Measurements from ENCODE around the gene KCNE4. TPM values are rescaled to one million over a fixed set of nuclear protein-coding genes. Genes with fewer than 3 reads are reported as not detected.

KCNE4 gene, protein sequence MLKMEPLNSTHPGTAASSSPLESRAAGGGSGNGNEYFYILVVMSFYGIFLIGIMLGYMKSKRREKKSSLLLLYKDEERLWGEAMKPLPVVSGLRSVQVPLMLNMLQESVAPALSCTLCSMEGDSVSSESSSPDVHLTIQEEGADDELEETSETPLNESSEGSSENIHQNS
- 1 to 10 TPM in 4 of 6 experiments, under 1 TPM in 2; 0.17 to 1.2 (median 1.1) TPM for total RNA-seq
- long read RNA-seq, result 0 reads

DNA sequence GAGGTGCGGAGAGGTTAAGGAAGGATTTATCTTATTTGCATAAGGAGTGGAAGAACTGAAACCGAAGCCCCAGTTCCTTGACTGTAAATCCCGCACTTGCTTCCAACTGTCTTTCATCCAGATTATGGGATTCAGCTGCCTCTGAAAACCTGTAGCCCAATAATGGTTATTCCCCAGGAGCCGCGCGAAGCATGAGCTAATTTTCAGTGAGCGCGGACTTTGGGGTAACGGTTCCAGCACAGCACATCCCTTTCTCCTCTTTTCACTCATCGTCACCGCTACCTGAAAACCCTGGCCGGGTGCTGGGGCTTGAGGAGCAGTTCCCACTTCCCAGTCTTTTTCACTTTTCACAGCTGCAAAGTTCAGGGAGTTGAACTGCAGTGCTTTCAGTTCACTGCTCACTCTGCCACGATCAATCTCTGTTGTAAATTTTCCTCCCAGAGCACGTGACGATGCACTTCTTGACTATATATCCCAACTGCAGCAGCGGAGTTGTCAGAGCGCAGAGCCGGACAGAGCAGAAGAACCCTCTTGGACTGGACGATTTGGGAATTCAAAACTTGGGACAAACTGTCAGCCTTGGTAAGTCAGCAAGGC lies at the start of gene KCNE4:
TSS of gene KCNE4 (plus strand) at position 498 of the 597 bp plus-strand sequence. CDS start 641 bp downstream, outside the sequence.
- DNase-seq (no peak), ATAC-seq (peak in 2 of 4 donors; percentile 42 to 48)
- peak within 1 kb of the TSS; percentile 5 to 18 (median 7) for H3K4me3 ChIP-seq
- peak within 1 kb of the TSS; percentile 43 to 63 (median 43) for H3K27ac ChIP-seq
- 38% methylated on average over 16 of the region's 19 CpGs for WGBS (ENCODE audit: insufficient coverage, low coverage, low lambda C conversion rate, missing lambda C conversion rate)
- intact Hi-C loops (cut with DNase I), result no loop called here
- TF ChIP-seq CTCF (IDR thresholded peaks at IDR 0.05), result no peak
- TF ChIP-seq POLR2A (IDR thresholded peaks at IDR 0.05), result peak; percentile 48
- H3K36me3 ChIP-seq, result no peaks in the 10 kb centered on the region
- H3K9me3 ChIP-seq, result no peaks in the 10 kb centered on the region
- no peaks in the 10 kb centered on the region for H3K4me1 ChIP-seq
- H3K27me3 ChIP-seq, result no peaks in the 10 kb centered on the region

- TF ChIP-seq POLR2A (IDR thresholded peaks at IDR 0.05) (no peak), CTCF (IDR thresholded peaks at IDR 0.05) (no peak)
- Histone ChIP-seq H3K4me3 (no peak overlapping the region), H3K27me3 (no peaks in the 10 kb centered on the region), H3K4me1 (no peaks in the 10 kb centered on the region), H3K27ac (no peak overlapping the region), H3K36me3 (no peaks in the 10 kb centered on the region), H3K9me3 (no peaks in the 10 kb centered on the region)
- WGBS (ENCODE audit: insufficient coverage, low coverage, low lambda C conversion rate, missing lambda C conversion rate), result 66% methylated on average over 3 of the region's 3 CpGs
- no peak for DNase-seq
- intact Hi-C loops (cut with DNase I), result no loop called here
- ATAC-seq, result no peak
These were observed 48.8 kb upstream of the KCNE4 start for GRCh38 chr2:223003191-223003590.

GRCh38 chr2:223005496-223005895 lies 46.5 kb upstream of the KCNE4 start:
- H3K9me3 ChIP-seq, result no peaks in the 10 kb centered on the region
- 67% methylated on average over 1 of the region's 1 CpG for WGBS (ENCODE audit: insufficient coverage, low coverage, low lambda C conversion rate, missing lambda C conversion rate)
- H3K27me3 ChIP-seq, result no peaks in the 10 kb centered on the region
- no peak overlapping the region for H3K27ac ChIP-seq
- no peaks in the 10 kb centered on the region for H3K4me1 ChIP-seq
- no peak for DNase-seq
- intact Hi-C loops (cut with DNase I), result no loop called here
- TF ChIP-seq POLR2A (IDR thresholded peaks at IDR 0.05), result no peak
- no peak for TF ChIP-seq CTCF (IDR thresholded peaks at IDR 0.05)
- H3K4me3 ChIP-seq, result no peak overlapping the region
- no peak for ATAC-seq
- H3K36me3 ChIP-seq, result no peaks in the 10 kb centered on the region

DNA sequence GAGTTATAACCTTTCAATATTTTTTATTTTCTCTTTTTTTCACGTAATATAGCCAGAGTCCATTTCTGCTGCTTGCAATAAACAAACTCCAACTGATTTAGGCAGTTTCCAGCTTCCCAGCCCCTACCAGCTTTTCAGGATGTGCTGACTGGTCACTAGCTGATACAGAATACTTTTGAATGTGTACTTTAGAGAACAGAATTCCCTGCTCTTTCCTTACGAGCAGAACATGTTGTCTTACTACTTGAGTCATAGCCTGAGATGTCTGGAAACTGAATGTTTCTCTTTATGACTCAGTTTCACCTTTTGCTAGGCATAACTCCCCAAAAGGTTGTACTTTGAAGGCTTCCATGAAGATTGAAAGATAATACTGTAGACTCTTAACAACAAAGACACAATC lies 44.5 kb upstream of the KCNE4 start:
- TF ChIP-seq POLR2A (IDR thresholded peaks at IDR 0.05), result no peak
- no peak for TF ChIP-seq CTCF (IDR thresholded peaks at IDR 0.05)
- no peak overlapping the region for H3K4me3 ChIP-seq
- H3K9me3 ChIP-seq, result no peaks in the 10 kb centered on the region
- ATAC-seq, result no peak
- no peaks in the 10 kb centered on the region for H3K36me3 ChIP-seq
- intact Hi-C loops (cut with DNase I), result no loop called here
- no peaks in the 10 kb centered on the region for H3K4me1 ChIP-seq
- DNase-seq, result no peak
- H3K27ac ChIP-seq, result no peak overlapping the region
- WGBS (ENCODE audit: insufficient coverage, low coverage, low lambda C conversion rate, missing lambda C conversion rate), result 46% methylated on average over 2 of the region's 2 CpGs
- H3K27me3 ChIP-seq, result no peaks in the 10 kb centered on the region

Data from right lobe of liver (tissue), 6 donors.